HG03575 (cell line): ENCODE results near the gene WWC2.
"Not testable (repeated sequence)": the region's sequence is repeated elsewhere in the genome, so short reads cannot be mapped to it uniquely, and the experiment has no call there.

ENCODE experiments used
- ATAC-seq: cut with Tn5 transposase; IDR thresholded peaks from one replicate; pipeline ENCODE4 v1.9.1; 2021; ENCODE audit not compliant: unreplicated experiment, insufficient number of reproducible peaks, low FRiP score; ENCODE audit errors: extremely low read depth

The WWC2 gene

DNA sequence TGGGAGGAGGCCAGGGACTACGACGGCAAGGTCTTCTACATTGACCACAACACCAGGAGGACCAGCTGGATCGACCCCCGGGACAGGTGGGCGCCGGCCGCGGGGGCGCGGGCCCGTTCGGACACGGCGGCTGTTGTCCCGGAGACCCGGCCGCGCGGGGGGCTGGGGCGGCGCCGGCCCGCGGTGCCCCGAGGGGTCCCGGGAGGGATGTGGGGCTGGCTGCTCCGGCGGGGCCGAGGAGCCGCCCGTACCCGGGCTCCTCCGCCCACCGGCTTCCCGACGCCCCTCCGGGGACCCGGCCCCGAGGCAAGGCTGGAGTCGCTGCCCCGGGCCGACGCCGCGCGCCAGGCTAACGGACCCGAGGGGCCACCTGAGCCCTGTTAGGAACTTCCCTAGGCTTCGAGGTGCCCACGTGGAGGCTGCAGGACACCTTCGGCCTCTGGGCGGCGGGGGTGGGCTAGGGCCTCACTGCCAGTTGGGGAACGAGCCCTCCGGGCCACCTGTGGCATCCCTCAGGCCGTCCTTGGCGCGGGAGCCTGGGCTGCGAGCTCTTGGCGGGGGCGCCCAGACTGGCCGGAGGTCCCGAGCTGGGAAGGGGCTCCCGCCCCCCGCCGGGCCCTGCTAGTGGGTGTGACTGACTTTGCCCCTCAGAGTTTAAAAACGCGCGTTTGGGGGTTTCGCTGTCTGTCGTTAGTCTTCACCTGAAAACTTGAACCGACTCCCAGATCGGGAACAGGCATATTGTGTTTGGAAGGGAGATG is 660 bp downstream of the WWC2 start:
- no peak for ATAC-seq

DNA sequence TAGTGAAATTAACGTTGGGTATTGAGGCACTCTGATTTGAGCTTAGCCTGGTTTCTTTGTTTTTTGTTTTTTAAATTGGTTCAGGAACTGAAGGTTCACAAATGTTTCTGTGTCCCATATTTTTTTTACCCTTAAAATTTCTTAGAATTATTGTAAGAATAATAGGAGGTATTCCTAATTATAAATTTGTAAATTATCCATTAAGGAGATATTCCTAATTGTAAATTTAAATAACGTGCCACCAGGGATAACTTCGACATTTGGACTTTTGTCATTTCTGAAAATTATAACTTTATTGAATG is 1.2 kb downstream of the WWC2 start:
- no peak for ATAC-seq

DNA sequence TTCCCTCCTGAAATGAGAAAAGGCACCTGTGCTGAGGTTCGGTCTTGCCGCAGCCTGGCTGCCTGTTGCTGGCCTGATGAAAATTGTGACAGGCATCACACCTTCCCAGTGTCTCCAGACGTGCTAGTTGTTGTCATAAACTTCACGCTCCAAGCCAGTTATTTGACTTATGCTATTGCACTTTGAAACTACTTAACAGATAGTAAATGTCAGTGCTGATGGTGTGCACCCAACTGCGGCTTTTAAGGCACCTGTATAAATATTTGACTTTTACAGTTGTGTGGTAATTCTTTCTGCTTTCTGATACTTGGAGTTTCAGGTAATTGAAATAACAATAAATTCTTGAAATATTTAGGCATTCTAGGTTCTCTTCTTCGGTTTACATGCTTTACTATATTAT is 1.8 kb downstream of the WWC2 start:
- no peak for ATAC-seq

DNA sequence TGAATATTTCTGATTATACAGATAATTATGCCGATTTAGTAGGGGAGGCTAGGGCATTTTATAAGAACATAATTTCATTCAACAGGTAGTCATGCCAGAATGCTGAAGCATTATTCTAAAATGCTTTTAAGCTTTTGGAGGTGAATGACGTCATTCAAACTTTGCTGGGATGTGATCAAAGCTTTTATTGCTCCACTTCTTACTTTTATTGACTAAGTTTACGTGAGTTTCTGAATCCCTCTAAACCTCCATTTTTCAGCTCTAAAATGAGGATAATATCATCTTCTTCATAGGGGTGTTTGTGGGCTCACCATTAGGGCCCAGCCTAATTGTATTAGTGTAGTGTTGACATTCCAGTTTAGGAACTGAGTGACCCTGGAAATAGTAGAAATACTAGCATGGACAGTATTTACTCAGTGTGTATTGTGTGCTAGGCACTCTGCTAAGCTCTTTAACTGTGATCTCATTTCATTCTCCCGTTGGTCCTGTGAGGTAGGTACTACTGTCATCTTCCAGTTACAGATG is 3.0 kb downstream of the WWC2 start:
- no peak for ATAC-seq

DNA sequence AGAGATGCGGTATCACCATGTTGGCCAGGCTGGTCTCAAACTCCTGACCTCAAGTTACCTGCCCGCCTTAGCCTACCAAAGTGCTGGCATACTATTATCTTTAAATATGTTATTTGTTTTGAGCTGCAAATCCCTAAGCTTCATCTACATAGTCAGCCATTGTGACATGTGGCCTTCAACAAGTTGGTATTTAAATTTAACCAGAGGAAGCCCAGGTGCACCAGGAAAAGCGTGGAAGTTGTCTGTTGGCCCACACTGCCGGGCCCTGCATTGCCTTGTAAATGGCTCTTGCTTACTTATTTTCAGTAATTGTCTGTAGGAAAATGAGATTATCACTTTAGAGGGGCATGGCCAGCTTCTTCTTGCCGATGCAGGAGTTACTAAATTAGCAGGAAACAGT is 6.0 kb downstream of the WWC2 start:
- no peak for ATAC-seq

DNA sequence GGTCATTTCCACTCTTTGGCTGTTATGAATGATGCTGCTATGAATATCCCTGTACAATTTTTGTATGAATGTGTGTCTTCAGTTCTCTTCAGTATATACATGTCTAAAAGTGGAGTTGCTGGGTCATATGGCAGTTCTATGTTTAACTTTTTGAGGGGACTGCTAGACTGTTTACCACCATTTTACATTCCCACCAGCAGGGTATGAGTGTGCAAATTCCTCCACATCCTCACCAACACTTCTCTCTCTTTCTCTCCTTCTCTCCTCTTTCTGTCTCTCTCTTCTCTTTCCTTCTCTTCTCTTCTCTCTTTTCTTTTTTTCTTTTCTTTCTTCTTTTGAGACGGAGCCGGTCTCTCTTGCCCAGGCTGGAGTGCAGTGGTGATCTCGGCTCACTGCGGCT is 7.8 kb downstream of the WWC2 start:
- no peak for ATAC-seq

DNA sequence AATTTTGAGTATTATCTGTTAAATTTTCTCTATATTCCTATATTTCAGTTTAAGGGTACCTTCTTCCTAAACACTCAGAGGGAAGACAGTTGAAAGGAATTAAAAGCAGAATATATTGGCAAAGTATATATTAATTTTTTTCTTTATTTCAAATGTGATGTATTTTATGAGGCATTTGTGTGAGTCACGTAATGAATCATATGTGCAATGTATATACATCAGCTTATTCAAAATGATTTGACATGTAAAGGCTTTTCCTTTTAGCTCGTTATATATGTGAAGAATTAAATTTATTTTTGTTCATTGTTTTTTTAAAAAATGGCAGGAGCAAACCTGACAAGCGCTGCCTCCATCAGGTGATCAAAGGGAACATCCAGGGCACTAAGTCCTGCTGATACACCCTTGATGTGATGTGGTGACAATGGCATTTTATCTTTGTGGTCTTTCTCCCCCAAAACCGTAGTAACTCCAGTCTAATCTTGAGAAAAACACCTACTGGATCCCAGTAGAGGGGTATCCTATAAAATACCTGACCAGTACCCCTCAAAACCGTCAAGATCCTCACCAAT is 8.9 kb downstream of the WWC2 start:
- no peak for ATAC-seq

DNA sequence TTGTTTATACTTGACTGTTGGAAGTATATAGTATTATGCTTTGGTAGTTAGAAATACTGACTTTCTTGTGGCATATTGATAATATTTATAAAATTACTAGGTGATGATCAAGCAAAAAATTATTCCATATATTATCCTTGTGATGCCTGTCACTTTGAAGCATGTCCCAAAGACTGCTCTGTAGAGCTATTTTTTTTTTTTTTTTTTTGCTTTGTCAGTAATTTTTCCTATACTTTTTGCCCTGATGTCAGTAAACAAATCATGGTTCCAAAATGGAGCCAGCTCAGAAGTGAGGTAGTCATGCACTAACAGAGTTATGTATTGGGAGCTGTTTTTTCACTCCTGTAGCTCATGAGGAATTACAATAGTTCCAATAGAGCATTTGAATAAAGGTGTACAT is 11.2 kb downstream of the WWC2 start:
- no peak for ATAC-seq

DNA sequence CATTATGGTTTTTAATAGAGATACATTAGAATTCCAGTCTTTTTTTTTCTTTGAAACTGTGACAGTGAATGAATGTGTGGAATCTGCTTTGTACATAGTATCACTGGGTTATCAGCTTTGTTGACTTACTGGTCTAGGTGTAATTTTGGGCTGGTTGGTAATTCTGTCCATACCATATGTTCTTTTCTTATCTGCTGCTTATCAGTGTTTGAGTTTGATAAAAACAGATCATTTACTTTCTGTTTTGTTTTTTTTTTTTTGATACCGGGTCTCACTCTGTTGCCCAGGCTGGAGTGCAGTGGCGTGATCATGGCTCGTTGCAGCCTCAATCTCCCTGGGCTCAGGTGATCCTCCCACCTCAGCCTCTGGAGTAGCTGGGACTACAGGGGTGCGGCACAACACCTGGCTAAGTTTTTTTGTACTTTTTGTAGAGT is 12.4 kb downstream of the WWC2 start:
- no peak for ATAC-seq

DNA sequence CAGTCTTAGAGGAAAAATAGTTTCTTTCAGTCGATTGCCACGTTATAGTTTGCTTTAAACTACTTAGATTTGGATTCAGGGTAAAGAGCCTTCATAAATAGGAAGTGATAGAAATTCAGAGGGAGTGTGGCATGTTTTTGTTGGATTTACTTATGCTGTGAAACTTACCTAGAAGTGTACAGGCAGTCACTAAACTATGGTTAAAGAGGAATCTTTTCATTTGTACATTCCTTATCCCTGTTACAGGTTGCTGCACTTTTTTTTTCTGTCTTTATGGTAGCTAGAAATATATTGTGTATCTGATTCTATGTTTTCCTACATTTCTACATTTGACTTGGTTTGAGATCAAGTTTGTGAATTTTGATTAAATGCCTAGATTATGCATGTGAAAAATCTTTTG is 19.1 kb downstream of the WWC2 start:
- no peak for ATAC-seq

DNA sequence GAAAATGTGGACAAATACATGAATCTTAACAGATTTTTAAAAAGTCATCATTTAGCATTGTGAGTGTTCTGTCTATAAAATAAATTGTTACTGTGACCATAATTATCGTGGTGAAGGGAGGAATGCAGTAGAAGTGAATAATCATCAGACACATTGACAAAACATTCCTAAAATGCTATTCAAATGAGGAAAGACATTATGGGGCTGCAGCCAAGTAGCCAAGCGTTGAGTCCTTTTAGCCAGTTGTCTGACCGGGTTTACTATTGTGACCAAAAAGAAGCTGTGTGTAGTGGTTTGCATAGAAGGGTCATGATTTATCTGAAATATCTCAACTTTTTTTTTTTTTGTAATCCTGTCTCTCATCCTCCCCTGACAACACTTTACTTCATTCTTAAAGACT is 19.5 kb downstream of the WWC2 start:
- ATAC-seq = no peak

DNA sequence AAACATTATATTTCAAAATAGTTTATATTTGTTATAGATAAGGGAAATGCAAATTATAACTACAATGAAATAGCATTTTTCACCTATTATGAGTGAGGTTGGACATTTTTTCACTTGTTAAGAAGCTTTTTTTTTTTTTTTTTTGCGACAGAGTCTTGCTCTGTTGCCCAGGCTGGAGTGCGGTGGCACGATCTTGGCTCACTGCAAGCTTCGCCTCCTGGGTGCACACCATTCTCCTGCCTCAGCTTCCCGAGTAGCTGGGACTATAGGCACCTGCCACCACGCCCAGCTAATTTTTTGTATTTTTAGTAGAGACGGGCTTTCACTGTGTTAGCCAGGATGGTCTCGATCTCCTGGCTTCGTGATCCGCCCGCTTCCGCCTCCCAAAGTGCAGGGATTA is 22.6 kb downstream of the WWC2 start:
- not testable (repeated sequence) for ATAC-seq

DNA sequence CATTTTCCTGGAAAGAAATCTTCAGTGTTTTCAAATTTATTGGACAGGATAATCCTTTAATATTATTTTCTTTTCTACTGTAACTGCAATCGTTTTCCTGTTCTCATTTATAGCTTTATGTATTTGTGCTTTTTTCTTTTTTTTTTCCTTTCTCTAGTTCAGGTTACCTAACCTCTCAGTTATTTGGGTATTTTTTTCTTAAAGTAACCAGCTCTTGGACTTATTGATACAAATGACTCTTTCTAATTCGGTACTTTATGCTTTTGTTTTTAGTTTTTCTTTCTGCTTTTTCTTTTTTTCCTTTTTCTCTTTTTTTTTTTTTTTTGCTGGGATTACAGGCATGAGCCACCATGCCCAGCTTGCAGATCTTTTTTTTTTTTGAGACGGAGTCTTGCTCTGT is 25.2 kb downstream of the WWC2 start:
- ATAC-seq = no peak

DNA sequence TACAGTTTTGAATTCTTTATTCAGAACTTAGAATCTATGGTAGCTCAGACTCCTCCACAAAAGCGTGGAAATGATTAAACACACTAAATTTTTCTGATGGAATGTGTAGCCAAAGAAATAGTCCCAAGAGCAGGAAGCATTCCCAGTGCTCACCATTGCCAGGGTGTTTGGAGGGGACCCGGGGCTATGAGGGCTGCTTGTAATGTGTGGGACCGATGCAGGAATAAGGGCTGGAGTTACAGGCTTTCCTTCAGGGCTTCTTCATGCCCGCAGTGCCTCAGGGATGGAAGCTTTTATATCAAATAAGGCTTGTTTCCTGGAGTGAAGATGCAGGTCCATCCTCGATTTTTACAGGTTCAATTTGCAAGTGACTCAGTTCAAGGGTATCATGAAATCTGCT is 25.8 kb downstream of the WWC2 start:
- no peak for ATAC-seq

DNA sequence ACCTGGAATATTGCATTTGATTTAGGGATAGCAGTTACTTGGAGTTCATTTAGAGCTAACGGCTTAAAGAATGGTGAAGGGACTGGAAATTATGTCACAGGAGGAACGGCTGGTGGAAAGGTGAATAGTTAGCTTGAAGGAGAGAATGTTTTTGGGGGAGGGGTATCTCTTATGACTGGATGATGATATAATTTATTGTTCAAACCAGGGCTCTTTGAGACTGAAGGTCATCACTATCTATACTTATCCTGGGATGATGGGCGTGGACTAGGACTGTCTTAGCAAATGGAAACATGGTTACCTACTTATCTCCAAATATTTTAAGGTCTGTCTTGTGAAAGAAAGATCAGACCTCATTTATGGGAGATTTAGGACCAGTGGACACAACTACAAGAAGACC is 30.1 kb downstream of the WWC2 start:
- no peak for ATAC-seq

DNA sequence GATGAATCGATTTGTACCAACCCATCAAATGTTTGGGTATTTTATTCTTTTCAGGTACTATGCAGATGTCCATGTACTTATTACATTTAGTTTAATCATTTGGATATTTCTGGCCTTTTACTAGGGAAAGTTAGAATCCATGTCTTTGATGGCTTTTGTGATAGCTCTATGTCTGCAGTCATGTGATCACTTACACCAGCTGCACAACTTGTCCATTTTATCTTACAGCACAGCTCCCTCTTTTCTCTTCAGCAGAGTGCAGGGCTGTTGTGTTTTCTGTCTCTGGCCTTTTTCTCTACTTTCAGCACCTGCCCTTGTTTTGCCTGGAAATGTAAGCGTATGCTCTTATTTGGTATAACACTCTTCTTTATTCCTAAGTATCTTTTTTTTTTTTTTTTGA is 30.6 kb downstream of the WWC2 start:
- no peak for ATAC-seq

DNA sequence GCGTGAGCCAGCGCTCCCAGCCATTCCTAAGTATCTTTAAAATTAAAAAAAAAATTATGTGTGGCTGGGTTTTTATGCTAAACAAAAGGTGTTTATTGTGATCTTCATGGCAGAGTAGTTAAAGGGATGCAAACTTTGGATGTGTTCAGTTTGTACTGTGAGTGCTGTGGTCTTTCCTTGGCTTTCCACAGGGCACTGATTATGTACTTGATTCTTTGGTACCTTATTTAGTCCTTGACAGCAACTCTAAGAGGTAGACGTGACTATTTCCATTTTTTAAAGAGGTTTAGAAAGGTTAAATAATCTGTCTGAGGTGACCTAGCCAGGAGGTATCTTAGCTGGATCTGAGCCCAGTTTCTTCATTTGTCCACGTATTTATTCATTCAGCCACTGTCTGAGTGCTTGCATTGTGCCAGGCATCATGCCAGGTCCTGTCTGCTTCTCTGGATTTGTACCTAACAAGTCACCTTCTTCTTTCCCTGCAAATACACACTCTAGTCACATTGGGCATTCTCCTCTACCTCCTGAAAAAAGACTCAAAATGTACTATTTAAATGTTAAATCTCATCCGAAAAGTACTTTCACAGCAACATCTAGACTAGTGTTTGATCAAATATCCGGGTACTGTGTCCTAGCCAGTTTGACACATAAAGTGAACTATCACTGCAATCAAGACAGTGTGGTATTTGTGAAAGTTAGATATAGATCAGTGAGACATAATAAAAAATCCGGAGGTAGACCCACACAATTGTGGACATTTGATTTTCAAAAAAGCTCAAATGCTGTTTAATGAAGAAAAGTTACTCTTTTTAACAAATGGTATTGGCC is 31.5 kb downstream of the WWC2 start:
- no peak for ATAC-seq

DNA sequence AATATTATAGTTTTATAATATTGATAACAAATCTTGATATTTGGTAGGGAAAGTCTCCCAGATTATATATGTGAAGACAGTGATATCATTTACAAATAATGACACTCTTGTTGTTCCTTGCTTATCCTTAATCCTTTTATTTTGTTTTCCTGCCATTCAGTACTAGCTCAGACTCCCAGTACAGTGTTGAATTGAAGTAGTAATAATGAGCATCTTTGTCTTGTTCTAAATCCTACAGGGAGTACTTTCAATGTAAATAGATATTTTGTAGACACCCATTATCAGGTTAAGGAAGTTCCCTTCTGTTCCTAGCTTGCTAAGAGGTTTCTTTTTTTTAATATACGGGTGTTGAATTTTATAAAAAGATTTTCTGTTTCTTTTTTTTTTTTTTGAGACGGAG is 33.0 kb downstream of the WWC2 start:
- no peak for ATAC-seq

DNA sequence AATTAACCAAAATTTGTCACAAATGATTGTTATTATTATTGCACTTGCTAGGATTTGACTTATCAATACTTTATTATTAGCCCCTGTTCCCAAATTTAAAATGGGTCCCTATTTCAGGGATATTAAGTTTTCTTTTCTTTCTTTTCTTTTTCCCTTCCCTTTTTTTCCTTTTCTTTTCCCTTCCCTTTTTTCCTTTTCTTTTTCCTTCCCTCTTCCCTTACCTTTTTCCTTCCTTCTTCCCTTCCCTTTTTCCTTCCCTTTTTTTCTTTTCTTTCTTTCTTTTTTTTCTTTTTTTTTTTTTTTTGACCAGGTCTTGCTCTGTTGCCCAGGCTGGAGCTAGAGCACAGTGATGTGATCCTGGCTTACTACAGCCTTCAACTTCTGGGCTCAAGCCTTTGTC is 33.8 kb downstream of the WWC2 start:
- no peak for ATAC-seq

DNA sequence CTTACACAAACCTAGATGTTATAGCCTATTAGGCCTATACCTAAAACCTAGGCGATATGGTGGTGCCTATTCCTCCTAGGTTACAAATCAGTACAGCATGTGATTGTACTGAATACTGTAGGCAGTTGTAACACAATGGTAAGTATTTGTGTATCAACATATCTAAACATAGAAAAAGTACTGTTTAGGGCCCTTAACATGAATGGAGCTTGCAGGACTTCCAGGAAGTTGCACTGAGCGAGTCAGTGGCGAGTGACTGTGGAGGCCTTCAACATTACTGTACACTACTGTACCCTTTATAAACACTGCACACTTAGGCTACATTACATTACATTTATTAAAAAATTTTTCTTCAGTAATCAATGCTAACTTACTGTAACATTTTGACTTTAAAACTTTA is 37.8 kb downstream of the WWC2 start:
- no peak for ATAC-seq
